GM12878 (cell line): ENCODE measurements around the gene AFTPH.

ENCODE experiments used
- CTCF ChIP-seq, 3 experiments: IDR thresholded peaks in 2 of 3; conservative IDR thresholded peaks in 1 of 3; 2 replicates each; pipeline ENCODE4 v1.5.1; 2011; ENCODE audit warnings: low read depth in 3 of 3, low read length in 3 of 3, mild to moderate bottlenecking in 3 of 3, control low read depth in 2 of 3, moderate library complexity in 2 of 3, inconsistent platforms in 1 of 3, mixed read lengths in 1 of 3; ENCODE audit not compliant: control insufficient read depth in 2 of 3, insufficient read depth in 1 of 3; ENCODE audit errors: extremely low read depth in 1 of 3
- GABPA ChIP-seq: IDR thresholded peaks from 2 replicates; pipeline ENCODE4 v1.6.1; 2014; ENCODE audit warnings: antibody characterized with exemption, low read depth, mild to moderate bottlenecking, inconsistent platforms
- MAX ChIP-seq: IDR thresholded peaks from 2 replicates; pipeline ENCODE4 v1.6.1; 2012; ENCODE audit warnings: low read depth, low read length, improper control_type of control experiment
- NFYB ChIP-seq: IDR thresholded peaks from 2 replicates; pipeline ENCODE4 v1.6.1; 2011; ENCODE audit warnings: low read depth, mild to moderate bottlenecking, low read length, improper control_type of control experiment, moderate library complexity; ENCODE audit not compliant: insufficient read depth
- POLR2A ChIP-seq: IDR thresholded peaks from 2 replicates; pipeline ENCODE4 v1.6.1; 2011; ENCODE audit warnings: low read depth, mild to moderate bottlenecking, low read length
- SP1 ChIP-seq: IDR thresholded peaks from one replicate; pipeline ENCODE4 v1.6.1; 2011; ENCODE audit warnings: low read depth, low read length
- SRF ChIP-seq, 2 experiments: IDR thresholded peaks; 2 replicates each; pipeline ENCODE4 v1.6.1; 2011; ENCODE audit warnings: low read depth in 2 of 2, low read length in 2 of 2, mild to moderate bottlenecking in 1 of 2, moderate library complexity in 1 of 2
- ZBTB33 ChIP-seq: fragments of 450-650 bp; IDR thresholded peaks from 2 replicates; pipeline ENCODE4 v1.6.1; 2017; ENCODE audit warnings: mild to moderate bottlenecking
- ZNF687 ChIP-seq: fragments of 450-650 bp; IDR thresholded peaks from 2 replicates; pipeline ENCODE4 v1.6.1; 2017; ENCODE audit warnings: mild to moderate bottlenecking, moderate library complexity

GRCh38 chr2:64637931-64638330 lies 113.8 kb downstream of the AFTPH start:
- TF ChIP-seq ZNF687, result no peak
- no peak for TF ChIP-seq CTCF (IDR thresholded peaks at IDR 0.05 in 2 of 3, conservative IDR thresholded peaks at IDR 0.05 in 1 of 3; ENCODE audit: control insufficient read depth in 2 of 3, extremely low read depth in 1 of 3, insufficient read depth in 1 of 3, low read depth in 3 of 3, low read length in 3 of 3)
- TF ChIP-seq SP1, result no peak
- TF ChIP-seq GABPA, result no peak
- no peak for TF ChIP-seq POLR2A
- no peak for TF ChIP-seq ZBTB33
- no peak for TF ChIP-seq SRF (IDR thresholded peaks at IDR 0.05; ENCODE audit: low read depth in 2 of 2, low read length in 2 of 2)
- no peak for TF ChIP-seq NFYB
- no peak for TF ChIP-seq MAX
